SIG-M5 (cell line): Measurements from ENCODE around the gene NOP16.

Source experiments
- DNase-seq: peaks from one replicate; lab custom pipeline; 2025; lab: John Stamatoyannopoulos, UW

The NOP16 gene

DNA sequence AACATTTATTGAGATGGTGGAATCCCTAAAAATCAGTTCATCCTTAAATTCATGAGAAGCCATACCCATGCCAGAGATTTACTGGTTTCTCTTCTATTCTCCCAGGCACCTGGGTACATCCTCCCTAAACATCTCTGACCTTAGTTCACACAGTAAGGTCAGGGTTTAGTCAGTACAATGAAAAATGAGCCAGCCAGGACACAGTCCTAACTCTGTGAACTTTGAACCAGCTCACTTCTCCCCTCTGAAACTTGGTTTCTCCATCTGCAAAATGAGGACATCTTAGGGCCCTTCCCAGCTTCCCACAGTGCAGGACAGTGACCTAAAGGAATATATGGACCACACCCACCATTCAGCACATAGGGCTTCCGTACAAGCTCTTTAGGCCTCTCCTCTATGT is 1.9 kb downstream of the NOP16 start:
- DNase-seq = no peak

DNA sequence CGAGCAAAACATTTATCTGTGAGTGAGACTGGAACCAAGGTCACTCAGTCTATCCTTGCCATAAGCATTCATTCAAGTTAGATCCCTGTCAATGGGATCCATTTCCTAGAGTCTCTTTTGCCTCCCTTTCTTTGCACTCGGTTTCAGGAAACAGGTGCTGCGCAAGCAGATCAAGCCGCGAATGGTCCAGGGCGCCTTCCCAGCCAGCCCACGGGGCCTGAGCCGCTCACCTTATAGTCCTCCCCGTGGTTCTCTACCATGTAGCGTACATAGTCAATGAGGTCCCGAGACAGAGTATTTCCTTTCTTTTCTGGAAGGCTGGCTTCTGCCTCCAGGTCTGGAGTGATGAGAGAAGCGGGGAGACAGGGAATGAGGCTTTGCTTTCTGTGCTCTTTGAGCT is 3.4 kb downstream of the NOP16 start:
- no peak for DNase-seq

DNA sequence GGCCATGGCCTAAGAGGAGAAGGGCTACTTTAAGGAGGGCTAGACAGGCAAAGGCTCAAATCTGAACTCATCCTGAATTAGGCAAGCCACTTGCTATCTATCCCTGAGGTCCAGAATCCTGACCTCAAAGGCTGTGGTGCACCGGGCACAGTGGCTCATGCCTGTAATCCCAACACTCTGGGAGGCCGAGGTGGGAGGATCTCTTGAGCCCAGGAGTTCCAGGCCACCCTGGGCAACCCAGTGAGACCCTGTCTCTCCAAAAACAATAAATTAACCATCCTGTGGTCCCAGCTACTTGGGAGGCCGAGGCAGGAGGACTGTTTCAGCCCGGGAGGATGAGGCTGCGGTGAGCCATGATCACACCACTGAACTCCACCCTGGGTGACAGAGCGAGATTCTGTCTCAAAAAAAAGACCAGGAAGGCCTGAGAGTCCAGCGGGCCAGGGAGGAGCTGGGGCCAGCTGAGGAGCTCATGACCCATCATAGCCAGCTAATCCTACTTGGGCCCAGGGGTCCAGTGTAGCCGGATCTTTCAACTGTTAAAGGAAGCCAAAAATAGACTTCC is 4.0 kb downstream of the NOP16 start:
- DNase-seq = no peak

DNA sequence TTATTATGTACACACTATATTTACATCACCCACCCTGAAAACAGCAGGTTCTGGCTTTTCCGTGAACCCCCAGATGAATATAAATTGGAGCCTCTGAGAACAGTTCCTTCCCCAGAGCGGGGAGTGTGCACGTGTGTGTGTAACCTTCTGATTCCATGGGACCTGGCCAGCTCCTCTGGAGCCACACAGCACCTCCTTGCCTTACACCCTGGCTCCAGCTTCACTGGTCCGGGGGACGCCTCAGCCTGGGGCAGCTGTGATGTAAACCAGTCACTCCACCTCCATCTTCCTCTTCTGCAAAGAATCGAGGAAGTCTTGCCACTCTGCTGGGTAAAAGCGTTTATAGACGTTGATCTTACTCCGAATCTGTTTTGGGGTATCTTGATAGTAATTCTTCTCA is 4.4 kb downstream of the NOP16 start:
- DNase-seq = no peak

DNA sequence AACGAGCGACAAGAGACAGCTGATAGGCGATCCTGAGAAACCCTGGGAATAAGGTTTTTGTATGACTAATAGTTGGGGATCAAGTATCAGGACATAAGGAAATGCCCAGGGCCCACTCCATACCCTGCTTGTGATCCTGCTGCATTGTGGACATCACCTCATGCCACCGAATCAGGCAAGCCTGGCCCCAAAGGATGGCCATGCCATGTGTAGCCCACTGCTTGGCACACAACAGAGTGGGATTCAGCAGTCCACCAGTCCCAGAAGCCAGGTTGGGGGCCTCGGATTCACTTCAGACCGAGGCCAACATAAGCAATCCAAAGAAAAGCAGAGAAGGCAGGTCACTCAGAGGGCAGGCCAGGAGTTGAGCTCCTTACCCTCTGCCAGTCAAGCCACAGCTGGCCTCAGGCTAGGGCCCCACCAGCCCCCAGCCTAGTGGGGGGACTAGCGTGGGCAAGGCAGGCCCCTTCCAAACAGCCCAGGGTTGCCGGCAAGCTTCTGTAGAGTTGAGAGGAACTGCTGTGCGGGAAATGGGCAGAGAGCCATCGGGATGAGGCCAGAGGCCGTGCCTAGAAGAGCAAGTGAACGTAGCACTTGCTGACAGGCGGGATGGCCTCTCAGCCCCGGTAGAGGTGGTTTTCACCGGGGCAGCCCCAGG is 5.0 kb downstream of the NOP16 start:
- no peak for DNase-seq

DNA sequence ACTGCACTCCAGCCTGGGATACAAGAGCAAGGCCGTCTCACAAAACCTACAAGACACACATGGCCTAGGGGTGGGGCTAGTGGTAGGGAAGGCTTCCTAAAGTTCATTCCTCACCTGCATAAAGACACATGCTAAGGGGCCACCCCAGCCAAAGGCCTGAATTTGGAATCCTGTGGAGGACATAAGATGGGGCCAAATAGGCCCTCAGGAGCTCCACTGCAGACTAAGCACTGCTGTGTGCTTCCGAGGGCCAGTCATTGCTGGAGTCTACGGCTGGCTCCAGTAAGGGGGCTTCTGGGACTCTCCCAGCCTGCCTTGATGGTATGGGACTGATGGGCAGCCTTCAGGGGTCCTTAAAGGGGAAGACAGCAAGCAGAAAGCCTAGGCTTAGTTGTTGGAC is 5.7 kb downstream of the NOP16 start:
- no peak for DNase-seq

DNA sequence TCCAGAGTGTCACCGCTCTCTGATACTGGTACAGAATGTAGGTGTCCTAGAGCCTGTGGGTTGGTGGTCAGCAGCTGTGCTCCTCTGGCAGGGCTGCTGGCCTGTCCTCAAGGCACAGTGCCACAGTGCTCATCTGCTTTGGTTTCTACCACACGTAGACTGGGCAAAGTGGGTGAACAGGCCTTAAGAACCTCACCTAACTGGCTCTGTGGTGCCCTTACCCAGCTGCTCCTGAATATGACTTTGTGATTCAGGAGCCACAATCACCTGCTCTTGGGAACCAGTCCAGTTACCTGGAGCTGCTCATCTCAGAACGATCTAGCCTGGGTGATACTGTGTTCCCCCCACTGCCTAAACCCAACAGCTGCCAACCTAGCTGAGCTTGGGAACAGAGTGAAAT is 6.4 kb downstream of the NOP16 start:
- DNase-seq = no peak

- DNase-seq = no peak
Measured at GRCh38 chr5:176381423-176381822, 7.0 kb downstream of the NOP16 start.

DNA sequence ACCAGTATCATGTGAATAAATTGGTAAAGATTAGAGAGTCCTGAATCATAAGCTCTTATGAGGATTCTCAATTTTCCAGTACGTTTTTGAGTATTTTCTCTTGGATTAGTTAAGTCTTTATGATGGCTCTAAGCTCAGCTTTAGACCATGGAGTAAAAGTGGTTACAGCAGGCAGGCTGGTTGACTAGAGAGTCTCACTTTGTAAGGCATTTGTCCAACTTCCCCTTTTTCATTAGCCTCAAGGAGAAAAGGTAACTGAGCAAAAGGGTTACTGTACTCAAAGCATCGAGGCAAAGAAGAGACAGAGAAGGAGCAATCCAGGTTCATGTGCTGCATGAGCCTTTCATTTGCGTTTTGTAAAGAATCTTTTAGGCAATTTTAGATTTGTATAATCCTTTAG is 8.5 kb downstream of the NOP16 start:
- no peak for DNase-seq

DNA sequence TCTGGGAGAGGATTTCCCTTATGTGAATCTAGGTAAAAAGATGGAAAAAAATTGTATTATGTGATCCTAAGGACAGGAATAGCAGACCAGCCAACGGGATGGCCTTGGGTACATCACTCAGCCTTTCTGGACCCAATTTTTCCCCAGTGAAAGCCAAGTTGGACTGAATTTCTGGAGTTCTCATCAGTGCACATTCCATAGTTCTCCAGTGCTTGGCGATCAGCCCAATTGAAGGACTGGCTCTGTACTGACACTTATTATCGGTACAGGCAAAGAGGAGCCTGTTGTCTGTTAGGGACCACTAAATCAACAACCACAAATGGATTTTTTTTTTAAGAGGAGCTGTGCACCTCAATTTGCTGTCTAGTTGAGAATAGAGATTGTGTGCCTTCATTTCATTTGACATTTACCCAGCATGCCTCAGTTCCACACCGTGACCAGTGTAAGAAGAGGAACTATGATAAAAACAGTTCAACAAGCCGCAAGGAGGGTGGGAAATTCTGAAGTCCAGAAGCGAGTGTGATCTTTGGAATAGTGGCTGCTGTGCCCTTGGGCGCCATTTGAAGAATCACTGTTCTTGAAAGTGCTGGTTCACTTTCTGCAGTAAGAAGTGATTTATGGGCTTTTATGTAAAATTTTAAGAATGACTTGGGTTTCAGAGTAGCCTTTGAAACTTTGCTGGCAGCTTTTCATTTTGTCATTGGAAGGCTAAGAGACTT is 15.1 kb downstream of the NOP16 start:
- DNase-seq = no peak

GRCh38 chr5:176371621-176372539 is 16.5 kb downstream of the NOP16 start:
- DNase-seq = no peak

DNA sequence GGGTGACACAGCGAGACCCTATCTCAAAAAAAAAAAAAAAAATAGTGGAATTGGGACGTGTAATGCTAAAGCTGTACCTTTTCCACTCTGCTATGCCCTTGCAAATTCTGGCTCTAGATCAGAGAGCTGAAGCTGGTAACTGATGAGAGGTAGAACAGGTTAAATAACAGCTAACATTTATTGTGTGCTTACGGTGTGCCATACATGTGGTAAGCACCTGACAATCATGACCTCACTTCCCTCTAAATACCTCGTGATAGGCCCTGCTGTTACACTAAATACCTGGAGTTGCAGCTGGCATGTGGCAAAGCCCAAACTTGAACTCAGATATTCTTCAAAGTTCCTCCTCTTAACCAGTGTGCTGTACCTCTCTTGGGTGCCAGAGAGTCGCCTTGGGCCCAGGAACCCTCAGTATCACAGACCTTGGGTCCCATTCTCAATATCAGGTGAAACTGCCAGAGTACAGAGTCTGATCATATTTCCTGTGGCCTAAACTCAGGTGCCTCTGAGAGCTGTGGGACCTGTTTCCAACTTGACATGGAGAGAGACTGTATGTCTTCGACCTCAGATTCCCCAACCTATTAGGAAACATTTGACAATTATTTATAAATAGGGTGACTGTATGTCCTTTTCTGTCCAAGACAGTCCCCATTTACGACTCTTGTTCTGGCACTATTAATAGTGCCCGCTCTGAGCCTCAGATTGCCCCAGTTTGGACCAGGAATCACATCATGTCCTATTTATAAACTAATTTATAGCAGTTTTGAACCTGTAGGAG is 18.3 kb downstream of the NOP16 start:
- no peak for DNase-seq

GRCh38 chr5:176368726-176369125 is 19.7 kb downstream of the NOP16 start:
- no peak for DNase-seq

GRCh38 chr5:176366232-176366894 is 22.0 kb downstream of the NOP16 start:
- no peak for DNase-seq

GRCh38 chr5:176365351-176366231 is 22.8 kb downstream of the NOP16 start, which contains the start of gene ARL10:
Gene ARL10, plus strand, starts transcription at chr5:176365487. Its CDS starts 77 bp downstream, at chr5:176365564.
- no peak for DNase-seq

DNA sequence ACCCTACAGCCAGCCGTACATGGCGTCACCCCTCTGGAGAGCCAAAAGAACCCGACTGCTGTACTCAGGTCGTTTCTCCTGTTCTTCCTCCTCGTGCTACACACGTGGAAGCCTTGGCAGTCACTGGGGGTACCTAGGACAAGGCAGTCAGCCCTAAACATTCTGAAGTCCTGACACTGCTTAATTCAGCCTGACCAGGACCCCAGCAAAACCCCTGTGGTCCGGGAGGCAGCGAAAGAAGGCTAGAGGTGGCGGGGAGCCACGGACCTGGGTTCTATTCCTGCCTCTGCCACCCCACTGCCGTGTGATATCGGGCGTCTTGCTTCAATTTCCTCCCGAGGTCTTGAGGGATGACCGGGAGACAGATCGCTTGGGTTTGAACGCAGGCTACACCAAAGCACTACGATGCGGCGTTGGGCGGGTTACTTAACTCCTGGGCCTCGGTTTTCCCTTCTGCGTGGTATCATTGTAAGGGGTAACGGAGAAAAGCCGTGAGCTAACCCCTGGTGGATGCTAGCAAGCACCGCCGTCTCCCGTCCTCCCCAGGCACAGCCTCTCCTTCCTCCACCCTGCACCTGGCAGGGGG is 23.5 kb downstream of the NOP16 start:
- DNase-seq = no peak

DNA sequence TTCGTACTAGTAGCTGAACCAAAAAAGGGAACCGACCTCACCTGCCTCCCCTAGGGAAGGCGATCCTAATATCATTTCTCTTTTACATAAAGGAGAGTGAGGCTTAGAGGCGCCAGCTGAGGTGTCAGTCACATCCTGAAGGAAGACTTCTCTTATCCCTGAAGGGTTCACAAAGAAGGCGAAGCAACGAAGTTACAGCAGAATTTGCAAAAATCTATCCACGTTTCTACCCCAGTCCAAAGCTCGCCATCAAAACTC is 26.2 kb downstream of the NOP16 start:
- no peak for DNase-seq

GRCh38 chr5:176361437-176362232 is 26.8 kb downstream of the NOP16 start, which contains the start of gene KIAA1191:
Gene KIAA1191, minus strand, starts transcription at chr5:176361764. Its CDS starts 2,256 bp downstream, at chr5:176359508.
- DNase-seq = peak; percentile 30

DNA sequence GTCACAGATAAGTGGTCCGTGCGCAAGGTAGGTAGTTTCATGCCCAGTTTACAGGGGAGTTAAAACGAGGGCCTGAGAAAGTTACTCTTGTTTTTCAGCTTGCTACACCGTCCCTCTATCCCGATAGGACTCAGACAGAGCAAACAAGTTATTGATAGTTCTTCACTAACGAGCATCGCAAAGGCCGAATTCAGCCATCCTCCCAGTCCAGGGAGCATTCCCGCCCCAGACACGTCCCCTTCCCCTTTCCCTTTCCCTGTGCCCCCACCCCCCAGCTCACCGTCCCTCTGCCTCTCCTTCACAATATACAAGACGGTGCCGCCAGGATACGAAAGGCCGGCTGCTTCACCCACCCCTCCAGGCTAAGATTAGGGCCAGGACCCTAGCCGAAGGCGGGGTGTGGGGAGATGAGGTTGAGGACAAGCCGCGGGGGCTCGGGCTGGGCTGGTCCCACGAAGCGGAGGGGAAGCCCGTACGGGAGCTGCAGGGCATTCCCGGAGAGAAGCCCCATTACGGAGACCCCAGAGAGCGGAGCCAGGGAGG is 27.4 kb downstream of the NOP16 start:
- DNase-seq = no peak
